Urinary bladder (tissue), 4 donors: ENCODE measurements around the gene NBPF6. TPM values are rescaled to one million over a fixed set of nuclear protein-coding genes. Genes with fewer than 3 reads are reported as not detected.
"Not testable (repeated sequence)": the region's sequence is repeated elsewhere in the genome, so short reads cannot be mapped to it uniquely, and the experiment has no call there.

ENCODE experiments used
- DNase-seq: peaks from one replicate; pipeline ENCODE4 v3.0.0-alpha.2; 2015; ENCODE audit errors: extremely low spot score
- H3K27ac ChIP-seq: one replicate; pipeline ENCODE4 v1.5.1; 2013; ENCODE audit warnings: low read depth, mild to moderate bottlenecking, moderate library complexity
- H3K36me3 ChIP-seq: one replicate; pipeline ENCODE4 v1.6.1; 2013; ENCODE audit warnings: mild to moderate bottlenecking, moderate library complexity; ENCODE audit not compliant: insufficient read depth
- H3K4me1 ChIP-seq: one replicate; pipeline ENCODE4 v1.6.1; 2013; ENCODE audit warnings: mild to moderate bottlenecking, moderate library complexity; ENCODE audit not compliant: insufficient read depth
- H3K4me3 ChIP-seq: one replicate; pipeline ENCODE4 v1.5.1; 2013; ENCODE audit warnings: low read depth, low read length
- WGBS: extraction: QIAGEN DNeasy Blood & Tissue Kit; methylation state at CpG from one replicate; pipeline ENCODE4 v1.1.7; 2013; 5-methylcytosine and 5-hydroxymethylcytosine counted together
- polyA plus RNA-seq: library from polyadenylated mRNA; stranded (reverse); fragments of 200-250 nt; gene quantifications from one replicate; pipeline ENCODE4 v1.2.3, GENCODE V29; 2013
- total RNA-seq: library from RNA; depleted of rRNA; stranded (reverse); fragments of >200 nt; gene quantifications from one replicate; pipeline ENCODE4 v1.2.3, GENCODE V29; 2014
- donor health status: healthy with polysubstance abuse.
- donor health status: healthy.

The NBPF6 gene
- total and polyA plus RNA-seq, 2 donors = not detected

- not testable (repeated sequence) for H3K4me3 ChIP-seq, H3K27ac ChIP-seq, H3K4me1 ChIP-seq, DNase-seq, H3K36me3 ChIP-seq
- WGBS = 98% methylated on average over 3 of the region's 5 CpGs
Measured at GRCh38 chr1:108467155-108467554, 17.0 kb downstream of the NBPF6 start.

DNA sequence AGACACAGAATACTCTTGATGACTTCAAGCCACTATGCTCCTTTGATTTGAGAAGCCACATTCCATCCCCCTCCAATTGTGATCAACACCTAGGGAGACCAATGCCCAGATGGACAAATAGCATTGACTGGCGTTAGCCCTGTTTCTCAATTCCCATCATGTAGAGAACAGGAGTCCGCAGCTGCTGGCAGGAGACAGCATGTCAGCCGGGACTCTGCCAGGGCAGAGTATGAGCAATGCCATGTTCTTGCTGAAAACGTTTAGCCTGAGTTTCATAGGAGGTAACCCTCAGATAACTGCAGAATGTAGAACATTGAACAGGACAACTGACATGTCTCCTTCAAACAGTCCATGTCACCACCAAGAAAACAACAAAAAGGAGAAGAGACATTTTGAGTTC, 20.6 kb downstream of the NBPF6 start:
- DNase-seq, H3K27ac ChIP-seq, H3K4me1 ChIP-seq, H3K36me3 ChIP-seq, H3K4me3 ChIP-seq: not testable (repeated sequence)
- 80% methylated on average over 4 of the region's 4 CpGs for WGBS

DNA sequence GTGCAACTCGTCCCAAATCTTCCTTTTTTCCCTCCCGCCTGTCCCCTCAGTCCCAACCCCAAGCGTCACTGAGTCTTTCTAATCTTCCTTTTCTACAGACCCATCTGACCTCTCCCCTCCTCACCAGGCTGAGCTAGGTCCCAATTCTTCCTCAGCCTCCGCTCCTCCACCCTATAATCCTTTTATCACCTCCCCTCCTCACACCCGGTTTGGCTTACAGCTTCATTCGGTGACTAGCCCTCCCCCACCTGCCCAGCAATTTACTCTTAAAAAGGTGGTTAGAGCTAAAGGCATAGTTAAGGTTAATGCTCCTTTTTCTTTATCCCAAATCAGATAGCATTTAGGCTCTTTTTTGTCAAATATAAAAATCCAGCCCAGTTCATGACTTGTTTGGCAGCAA, 24.4 kb downstream of the NBPF6 start:
- DNase-seq = not testable (repeated sequence)
- 74% methylated on average over 6 of the region's 6 CpGs for WGBS

GRCh38 chr1:108478429-108479015, 28.4 kb downstream of the NBPF6 start:
- no peak for DNase-seq
- Histone ChIP-seq H3K27ac (no peak overlapping the region), H3K36me3 (no peaks in the 10 kb centered on the region), H3K4me3 (no peak overlapping the region), H3K4me1 (no peaks in the 10 kb centered on the region)
- 93% methylated on average over 2 of the region's 2 CpGs for WGBS

More for the DNA sequence above, 24.4 kb downstream of the NBPF6 start:
- H3K27ac ChIP-seq, H3K4me3 ChIP-seq, H3K4me1 ChIP-seq, H3K36me3 ChIP-seq: not testable (repeated sequence)

GRCh38 chr1:108482708-108483107, 32.6 kb downstream of the NBPF6 start:
- Histone ChIP-seq H3K4me1 (no peaks in the 10 kb centered on the region), H3K4me3 (no peak overlapping the region), H3K27ac (no peak overlapping the region), H3K36me3 (no peaks in the 10 kb centered on the region)
- WGBS = 62% methylated on average over 1 of the region's 1 CpG
- no peak for DNase-seq

- H3K4me3 ChIP-seq, DNase-seq, H3K4me1 ChIP-seq, H3K36me3 ChIP-seq, H3K27ac ChIP-seq: not testable (repeated sequence)
- 79% methylated on average over 5 of the region's 5 CpGs for WGBS
Measured at GRCh38 chr1:108485990-108486389, 35.8 kb downstream of the NBPF6 start.

- not testable (repeated sequence) for H3K27ac ChIP-seq, H3K4me1 ChIP-seq, H3K4me3 ChIP-seq, H3K36me3 ChIP-seq, DNase-seq
- 92% methylated on average over 11 of the region's 11 CpGs for WGBS
Measured at GRCh38 chr1:108486707-108487106, 36.6 kb downstream of the NBPF6 start.

GRCh38 chr1:108495008-108495407, 44.9 kb downstream of the NBPF6 start:
- H3K27ac ChIP-seq, DNase-seq, H3K4me1 ChIP-seq, H3K36me3 ChIP-seq, H3K4me3 ChIP-seq: not testable (repeated sequence)
- 85% methylated on average over 1 of the region's 1 CpG for WGBS

GRCh38 chr1:108496856-108497255, 46.7 kb downstream of the NBPF6 start:
- H3K4me1 ChIP-seq, DNase-seq, H3K27ac ChIP-seq, H3K4me3 ChIP-seq, H3K36me3 ChIP-seq: not testable (repeated sequence)
- WGBS = 78% methylated on average over 4 of the region's 4 CpGs

DNA sequence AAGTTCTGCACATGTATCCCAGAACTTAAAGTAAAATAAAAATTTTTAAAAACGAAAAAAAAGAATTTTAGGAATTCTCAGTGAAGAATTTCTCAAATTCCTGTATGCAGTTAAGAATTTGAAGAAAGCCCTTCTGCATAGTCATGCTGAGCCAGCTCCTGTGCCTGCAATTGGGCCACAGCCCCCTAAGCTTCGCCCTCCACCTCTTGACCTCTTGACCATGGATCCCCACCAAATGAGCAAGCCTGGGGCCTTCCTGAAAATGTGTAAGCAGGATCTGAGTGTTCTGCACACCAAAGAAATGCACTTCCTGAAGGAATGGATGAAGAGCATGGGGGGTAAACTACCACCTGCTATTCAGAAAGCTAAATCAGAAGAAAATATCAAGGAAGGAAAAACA, 52.0 kb downstream of the NBPF6 start:
- WGBS = 71% methylated on average over 2 of the region's 2 CpGs
- no peaks in the 10 kb centered on the region for H3K4me1 ChIP-seq
- DNase-seq = no peak
- H3K4me3 ChIP-seq = no peak overlapping the region
- H3K36me3 ChIP-seq = no peaks in the 10 kb centered on the region
- no peak overlapping the region for H3K27ac ChIP-seq

GRCh38 chr1:108502624-108503023, 52.5 kb downstream of the NBPF6 start:
- H3K4me3 ChIP-seq = no peak overlapping the region
- no peak for DNase-seq
- WGBS = 92% methylated on average over 2 of the region's 2 CpGs
- H3K36me3 ChIP-seq = no peaks in the 10 kb centered on the region
- H3K4me1 ChIP-seq = no peaks in the 10 kb centered on the region
- no peak overlapping the region for H3K27ac ChIP-seq

- H3K36me3 ChIP-seq = no peaks in the 10 kb centered on the region
- DNase-seq = no peak
- 61% methylated on average over 5 of the region's 5 CpGs for WGBS
- H3K4me3 ChIP-seq = no peak overlapping the region
- H3K4me1 ChIP-seq = no peaks in the 10 kb centered on the region
- H3K27ac ChIP-seq = no peak overlapping the region
Measured at GRCh38 chr1:108503062-108503733, 53.1 kb downstream of the NBPF6 start.

- 73% methylated on average over 1 of the region's 1 CpG for WGBS
- H3K27ac ChIP-seq = no peak overlapping the region
- no peak overlapping the region for H3K4me3 ChIP-seq
- no peak for DNase-seq
- H3K4me1 ChIP-seq = no peaks in the 10 kb centered on the region
- H3K36me3 ChIP-seq = no peaks in the 10 kb centered on the region
Measured at GRCh38 chr1:108504447-108504846, 54.3 kb downstream of the NBPF6 start.

- Histone ChIP-seq H3K36me3 (no peaks in the 10 kb centered on the region), H3K4me1 (no peaks in the 10 kb centered on the region), H3K27ac (no peak overlapping the region), H3K4me3 (no peak overlapping the region)
- WGBS = 86% methylated on average over 2 of the region's 2 CpGs
- no peak for DNase-seq
Measured at GRCh38 chr1:108505763-108506070, 55.6 kb downstream of the NBPF6 start.

GRCh38 chr1:108511764-108512163, 61.6 kb downstream of the NBPF6 start:
- DNase-seq = no peak
- no peaks in the 10 kb centered on the region for H3K36me3 ChIP-seq
- 34% methylated on average over 3 of the region's 3 CpGs for WGBS

More at GRCh38 chr1:108511764-108512163, 61.6 kb downstream of the NBPF6 start:
- no peaks in the 10 kb centered on the region for H3K4me1 ChIP-seq
- H3K4me3 ChIP-seq = no peak overlapping the region
- no peak overlapping the region for H3K27ac ChIP-seq
